Neural cell (in vitro differentiated cells): ENCODE data around the gene DTHD1.

Source experiments
- CTCF ChIP-seq: fragments of 450-650 bp; IDR thresholded peaks from 2 replicates; pipeline ENCODE4 v1.5.1; 2014; ENCODE audit warnings: antibody characterized with exemption, mild to moderate bottlenecking, moderate library complexity; ENCODE audit not compliant: poor library complexity, severe bottlenecking
- EP300 ChIP-seq: fragments of 450-650 bp; conservative IDR thresholded peaks from 2 replicates; pipeline ENCODE4 v1.6.1; 2014; ENCODE audit warnings: antibody characterized with exemption, mild to moderate bottlenecking, moderate library complexity; ENCODE audit not compliant: poor library complexity, severe bottlenecking
- EZH2 ChIP-seq: fragments of 200-600, 300-800 bp; shearing (Covaris generic), sonication (generic); IDR thresholded peaks from 2 replicates; pipeline ENCODE4 v1.6.1; 2014; ENCODE audit warnings: antibody characterized with exemption, low read length, borderline replicate concordance, mild to moderate bottlenecking; ENCODE audit not compliant: insufficient read depth, poor library complexity, severe bottlenecking
- MXI1 ChIP-seq: fragments of 450-650 bp; conservative IDR thresholded peaks from 2 replicates; pipeline ENCODE4 v1.6.1; 2014; ENCODE audit warnings: antibody characterized with exemption, mild to moderate bottlenecking; ENCODE audit not compliant: poor library complexity, severe bottlenecking
- RAD21 ChIP-seq: fragments of 450-650 bp; conservative IDR thresholded peaks from 2 replicates; pipeline ENCODE4 v1.6.1; 2014; ENCODE audit warnings: antibody characterized with exemption, mild to moderate bottlenecking, moderate library complexity
- SMC3 ChIP-seq: fragments of 450-650 bp; conservative IDR thresholded peaks from 2 replicates; pipeline ENCODE4 v1.6.1; 2014; ENCODE audit warnings: antibody characterized with exemption, mild to moderate bottlenecking, moderate library complexity; ENCODE audit not compliant: poor library complexity
- TAF1 ChIP-seq: IDR thresholded peaks from 2 replicates; pipeline ENCODE4 v1.6.1; 2012; ENCODE audit warnings: low read depth
- TF ChIP-seq, protein P1 (sequence below): IDR thresholded peaks from 2 replicates; pipeline ENCODE4 v1.6.1; 2012; ENCODE audit warnings: borderline replicate concordance

DNA sequence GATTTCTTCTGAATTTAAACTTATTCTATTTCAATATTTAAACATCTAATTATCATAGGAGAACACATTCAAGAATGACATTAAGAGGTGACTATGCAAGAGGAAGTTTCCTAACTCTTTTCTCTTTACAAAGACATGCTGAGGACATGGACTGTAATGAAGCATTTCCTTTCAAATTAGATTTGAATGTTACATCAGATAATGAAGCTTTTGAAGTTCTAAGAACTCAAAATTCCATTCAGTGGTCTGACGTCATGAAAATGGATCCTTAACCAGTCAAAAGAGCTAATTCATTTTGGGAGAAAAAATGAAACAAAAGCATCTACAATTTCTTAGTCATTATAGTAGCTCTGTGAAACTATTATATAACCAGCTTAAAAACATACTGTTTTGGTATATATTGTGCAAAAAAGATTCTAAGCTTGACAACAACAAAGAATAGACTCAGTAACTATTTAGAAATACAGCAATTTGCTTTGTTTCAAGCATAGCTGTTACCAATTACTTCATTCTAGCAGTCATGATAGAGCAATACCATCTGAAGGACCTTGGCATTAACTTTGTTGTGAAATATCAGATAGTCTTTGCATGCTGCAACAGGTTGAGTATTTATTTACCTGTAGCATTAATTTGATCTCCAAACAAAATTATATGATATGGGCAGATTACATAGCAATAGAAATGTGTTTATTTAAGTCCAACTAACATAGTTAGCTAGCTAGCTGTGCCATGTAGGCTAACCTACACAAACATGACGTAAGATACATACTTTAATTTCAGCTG lies 13.7 kb upstream of the DTHD1 start:
- no peak for TF ChIP-seq CTCF
- TF ChIP-seq, protein P1, sequence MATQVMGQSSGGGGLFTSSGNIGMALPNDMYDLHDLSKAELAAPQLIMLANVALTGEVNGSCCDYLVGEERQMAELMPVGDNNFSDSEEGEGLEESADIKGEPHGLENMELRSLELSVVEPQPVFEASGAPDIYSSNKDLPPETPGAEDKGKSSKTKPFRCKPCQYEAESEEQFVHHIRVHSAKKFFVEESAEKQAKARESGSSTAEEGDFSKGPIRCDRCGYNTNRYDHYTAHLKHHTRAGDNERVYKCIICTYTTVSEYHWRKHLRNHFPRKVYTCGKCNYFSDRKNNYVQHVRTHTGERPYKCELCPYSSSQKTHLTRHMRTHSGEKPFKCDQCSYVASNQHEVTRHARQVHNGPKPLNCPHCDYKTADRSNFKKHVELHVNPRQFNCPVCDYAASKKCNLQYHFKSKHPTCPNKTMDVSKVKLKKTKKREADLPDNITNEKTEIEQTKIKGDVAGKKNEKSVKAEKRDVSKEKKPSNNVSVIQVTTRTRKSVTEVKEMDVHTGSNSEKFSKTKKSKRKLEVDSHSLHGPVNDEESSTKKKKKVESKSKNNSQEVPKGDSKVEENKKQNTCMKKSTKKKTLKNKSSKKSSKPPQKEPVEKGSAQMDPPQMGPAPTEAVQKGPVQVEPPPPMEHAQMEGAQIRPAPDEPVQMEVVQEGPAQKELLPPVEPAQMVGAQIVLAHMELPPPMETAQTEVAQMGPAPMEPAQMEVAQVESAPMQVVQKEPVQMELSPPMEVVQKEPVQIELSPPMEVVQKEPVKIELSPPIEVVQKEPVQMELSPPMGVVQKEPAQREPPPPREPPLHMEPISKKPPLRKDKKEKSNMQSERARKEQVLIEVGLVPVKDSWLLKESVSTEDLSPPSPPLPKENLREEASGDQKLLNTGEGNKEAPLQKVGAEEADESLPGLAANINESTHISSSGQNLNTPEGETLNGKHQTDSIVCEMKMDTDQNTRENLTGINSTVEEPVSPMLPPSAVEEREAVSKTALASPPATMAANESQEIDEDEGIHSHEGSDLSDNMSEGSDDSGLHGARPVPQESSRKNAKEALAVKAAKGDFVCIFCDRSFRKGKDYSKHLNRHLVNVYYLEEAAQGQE = no peak
- TF ChIP-seq EP300 = no peak
- no peak for TF ChIP-seq RAD21
- no peak for TF ChIP-seq SMC3
- TF ChIP-seq EZH2 = no peak
- TF ChIP-seq TAF1 = no peak
- no peak for TF ChIP-seq MXI1
